Fibroblast of skin of scalp (primary cell): ENCODE results near the gene CCDC57.

Experiments used
- DNase-seq: peaks from one replicate; pipeline ENCODE4 v3.0.0-alpha.2; 2013

Gene CCDC57

GRCh38 chr17:82246365-82247181 is 33.9 kb upstream of the CCDC57 start:
- DNase-seq = peak; percentile 63

GRCh38 chr17:82246040-82246364 is 33.4 kb upstream of the CCDC57 start:
- DNase-seq = no peak

DNA sequence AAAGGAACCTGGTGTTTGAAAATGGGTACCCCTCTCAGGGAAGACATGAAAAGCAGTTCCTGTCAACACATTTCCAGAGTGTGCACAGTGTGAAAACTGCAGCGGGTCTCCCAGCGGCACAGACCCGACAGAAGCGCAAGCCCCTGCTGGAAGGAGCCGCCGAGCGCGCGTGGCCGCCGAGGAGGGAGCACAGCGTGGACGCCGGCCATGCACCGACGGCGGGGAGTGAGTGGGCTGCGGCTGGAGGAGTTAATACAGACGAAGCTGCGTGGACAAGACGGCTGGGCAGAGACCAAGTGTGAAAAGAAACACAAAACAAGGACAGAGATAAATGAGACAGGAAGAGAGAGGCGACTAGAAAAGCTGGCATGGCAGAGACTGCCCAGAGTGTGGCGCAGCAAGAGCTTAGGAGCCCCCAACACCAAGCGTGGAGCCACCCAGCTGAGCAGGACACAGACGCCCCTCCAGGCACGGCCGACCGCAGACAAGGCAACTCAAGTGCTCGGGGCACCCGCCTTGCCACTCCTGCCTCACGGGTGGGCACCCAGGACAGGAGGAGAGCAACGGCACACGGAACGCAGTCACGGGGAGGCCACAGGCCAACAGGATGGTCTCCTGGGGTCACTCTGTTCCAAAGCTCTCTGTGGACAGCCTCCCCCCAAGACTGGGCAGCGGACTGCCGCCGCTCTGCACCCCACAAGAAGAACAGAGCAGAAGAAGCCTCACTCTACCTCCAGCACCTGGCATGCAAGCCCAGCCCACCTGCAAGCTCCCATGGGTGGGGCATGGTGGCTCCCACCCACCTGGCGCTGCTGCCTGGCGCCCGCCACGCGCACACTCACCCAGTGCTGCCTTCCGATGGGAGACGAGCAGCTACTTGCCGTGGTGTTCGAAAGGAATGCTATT is 32.7 kb upstream of the CCDC57 start:
- peak; percentile 16 for DNase-seq

DNA sequence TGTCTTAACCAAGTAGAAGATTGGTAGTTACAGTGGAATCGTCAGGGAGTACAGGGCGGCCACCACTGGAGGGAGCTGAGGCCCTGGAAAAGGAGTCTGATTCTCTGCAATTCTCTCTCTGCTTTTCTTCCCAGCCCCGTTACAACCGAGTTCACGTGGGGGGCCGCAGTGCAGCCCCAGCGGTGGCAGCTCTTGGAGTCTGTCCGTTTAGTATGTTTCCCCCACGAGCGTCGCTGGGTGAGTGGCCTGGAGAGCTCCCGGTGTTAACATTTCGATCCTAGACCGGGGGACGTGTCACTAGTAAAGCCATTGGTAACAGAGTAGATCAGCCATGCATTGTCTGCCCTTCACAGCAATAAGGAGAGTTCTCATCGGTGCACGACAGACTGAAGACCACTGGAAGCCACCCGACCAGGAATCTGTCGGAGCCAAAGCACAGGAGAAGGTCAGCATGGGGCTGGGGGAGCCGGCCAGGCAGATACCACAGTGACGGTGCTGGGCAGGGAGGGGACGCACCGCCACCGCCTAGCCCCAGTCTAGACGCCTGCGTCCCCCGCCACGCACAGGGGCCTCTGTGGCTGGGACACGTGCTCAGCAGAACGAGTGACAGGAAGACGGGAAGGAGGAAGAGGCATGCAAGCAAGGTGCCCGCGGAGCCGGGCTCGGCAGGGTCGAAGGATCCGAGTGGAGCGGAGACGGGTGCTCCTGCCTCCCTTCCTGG is 31.9 kb upstream of the CCDC57 start:
- DNase-seq = peak; percentile 48

DNA sequence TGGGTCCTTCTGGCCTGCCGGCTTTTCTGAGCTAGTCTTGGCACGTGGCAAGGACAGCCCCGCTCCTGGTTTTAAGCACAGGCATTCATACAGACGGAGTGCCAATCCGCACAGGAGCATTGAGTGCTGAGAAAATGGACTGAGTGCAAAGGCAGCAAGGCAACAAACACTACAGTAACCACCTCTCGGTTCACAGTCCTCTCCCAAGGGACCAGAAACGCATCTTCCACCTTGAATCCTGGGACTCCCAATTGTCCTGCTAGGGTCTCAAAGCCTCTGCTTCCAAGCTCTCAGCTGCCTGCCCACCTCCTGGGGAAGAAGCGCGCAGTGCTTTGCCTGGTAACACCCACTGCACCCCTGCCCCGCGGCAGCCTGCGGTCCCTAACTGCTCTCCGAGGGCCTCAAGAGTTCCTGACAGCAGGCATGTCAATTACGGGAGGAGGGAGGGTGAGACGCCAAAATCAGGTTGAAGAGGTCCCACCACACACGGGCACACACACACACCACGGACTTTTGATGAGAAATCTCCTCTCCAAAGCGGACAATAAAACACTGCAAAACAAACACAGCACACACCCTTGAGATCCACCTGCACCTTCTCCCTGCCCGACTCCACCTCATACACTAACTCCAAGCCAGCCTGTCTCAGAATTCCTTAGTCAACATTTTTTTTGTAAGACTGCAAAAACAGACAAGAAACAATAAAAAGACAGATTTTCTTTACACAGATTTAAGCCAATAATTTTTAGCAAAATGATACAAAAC is 31.2 kb upstream of the CCDC57 start:
- peak; percentile 20 for DNase-seq

DNA sequence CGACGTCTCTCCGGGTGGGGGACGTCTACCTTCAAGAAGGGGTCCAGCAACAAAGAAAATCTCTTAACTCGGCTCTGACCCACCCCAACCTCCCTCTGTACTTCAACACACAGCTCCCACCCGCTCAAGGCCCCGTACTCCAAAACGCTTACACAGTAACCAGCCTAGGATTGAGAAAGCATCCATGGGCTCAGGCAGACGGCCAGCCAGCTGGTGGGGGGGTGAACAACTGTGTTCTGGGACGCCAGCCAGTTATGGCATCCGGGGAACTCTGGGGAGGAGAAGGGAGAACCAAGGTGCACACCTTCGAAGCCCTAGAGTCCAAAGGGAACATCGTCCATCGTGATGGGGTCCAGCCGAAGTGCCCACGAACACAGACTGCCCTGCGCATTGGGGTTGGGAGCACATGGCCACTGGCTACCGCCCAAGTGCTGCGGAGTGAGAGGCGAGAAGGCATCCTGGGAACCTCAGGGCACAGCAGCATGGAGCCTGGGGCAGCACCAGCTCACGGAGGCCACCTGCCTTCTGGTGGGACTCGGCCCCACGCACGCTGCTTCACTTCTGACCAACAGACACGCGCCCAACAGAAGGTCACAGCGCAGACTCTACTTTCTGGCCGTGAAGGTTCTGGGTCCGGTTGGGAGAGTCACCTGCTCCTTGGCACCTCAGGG is 30.5 kb upstream of the CCDC57 start:
- peak; percentile 83 for DNase-seq

DNA sequence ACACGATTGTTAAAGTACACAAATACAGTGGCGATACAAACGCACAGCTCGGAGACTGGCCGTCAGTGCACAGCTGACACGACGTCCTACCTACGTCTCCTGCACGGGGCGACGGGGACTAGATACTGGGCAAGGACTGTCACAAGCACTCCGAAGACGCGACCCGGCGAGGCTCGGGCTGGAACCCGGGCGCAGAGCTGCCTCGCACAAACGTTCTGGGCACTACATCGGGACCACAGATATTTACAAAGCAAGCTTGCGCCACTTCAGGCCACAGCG is 30.0 kb upstream of the CCDC57 start:
- DNase-seq = no peak

DNA sequence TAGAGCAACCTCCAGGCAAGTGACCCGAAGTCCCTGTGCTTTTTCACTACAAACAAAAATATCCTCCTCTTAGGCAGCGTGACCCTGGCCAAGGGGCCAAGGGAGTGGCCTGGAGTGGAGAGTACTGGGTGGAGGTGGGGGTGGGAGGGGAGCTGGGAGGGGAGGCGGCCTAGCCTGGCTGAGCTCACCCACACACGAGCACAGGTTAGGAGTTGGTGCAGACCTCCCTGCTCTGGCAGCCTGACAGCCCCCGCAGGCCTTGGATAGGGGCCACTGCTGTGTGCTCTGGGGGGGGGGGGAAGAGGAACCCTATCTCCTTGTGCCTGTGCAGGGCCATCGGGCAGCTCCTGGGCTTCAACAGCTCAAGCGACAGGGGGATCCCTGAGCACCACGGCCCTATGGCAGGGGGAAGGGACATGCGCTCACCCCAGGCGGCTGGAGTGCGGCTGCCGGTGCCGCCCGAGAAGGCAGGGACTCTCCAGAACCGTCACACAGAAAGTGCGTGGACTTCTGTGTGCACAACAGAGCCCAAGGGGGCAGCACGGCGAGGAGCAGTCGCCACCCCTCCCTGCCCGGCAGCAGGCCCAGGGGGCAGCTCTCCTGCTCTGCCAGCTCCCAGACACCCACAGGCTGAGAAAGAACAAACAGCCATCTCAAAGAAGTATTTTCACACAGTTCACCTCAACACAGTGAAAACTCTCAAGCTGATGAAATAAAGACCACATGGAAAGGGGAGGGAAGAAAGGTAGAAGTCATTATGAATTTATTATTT is 29.5 kb upstream of the CCDC57 start:
- DNase-seq = peak; percentile 45

GRCh38 chr17:82241183-82241925 is 28.7 kb upstream of the CCDC57 start:
- DNase-seq = peak; percentile 72

DNA sequence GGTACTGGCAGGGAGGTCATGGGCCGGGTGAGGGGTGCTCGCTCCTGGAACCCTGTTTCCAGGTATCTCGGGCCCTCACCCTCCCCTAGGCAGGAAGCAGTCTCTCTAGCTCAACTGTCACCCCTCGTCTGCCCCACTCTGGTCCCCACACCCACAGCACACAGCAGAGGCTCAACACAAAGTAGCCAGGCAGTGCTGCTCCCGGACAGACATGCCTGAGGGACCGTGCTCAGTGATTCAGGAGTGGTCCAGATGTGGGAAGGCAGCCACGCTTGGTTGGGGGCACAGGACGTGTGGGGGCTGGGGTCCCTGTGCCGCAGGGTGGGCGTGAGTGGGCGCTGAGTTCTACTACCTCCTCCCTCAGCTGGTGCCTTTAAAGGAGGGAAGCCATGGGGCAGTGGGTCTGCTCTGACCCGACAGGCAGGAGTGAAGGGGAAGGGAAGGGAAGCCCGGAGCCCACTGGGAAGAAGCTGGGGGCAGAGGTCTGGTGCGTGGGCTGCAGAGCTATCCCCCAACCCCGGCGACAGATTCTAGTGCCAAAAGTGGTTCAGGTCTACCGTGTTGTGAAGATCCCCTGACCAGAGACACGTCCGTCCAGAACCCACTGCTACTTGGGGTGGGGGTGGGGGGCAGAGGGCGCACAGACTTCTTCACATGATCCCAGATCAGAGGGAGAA is 28.0 kb upstream of the CCDC57 start:
- peak; percentile 12 for DNase-seq

DNA sequence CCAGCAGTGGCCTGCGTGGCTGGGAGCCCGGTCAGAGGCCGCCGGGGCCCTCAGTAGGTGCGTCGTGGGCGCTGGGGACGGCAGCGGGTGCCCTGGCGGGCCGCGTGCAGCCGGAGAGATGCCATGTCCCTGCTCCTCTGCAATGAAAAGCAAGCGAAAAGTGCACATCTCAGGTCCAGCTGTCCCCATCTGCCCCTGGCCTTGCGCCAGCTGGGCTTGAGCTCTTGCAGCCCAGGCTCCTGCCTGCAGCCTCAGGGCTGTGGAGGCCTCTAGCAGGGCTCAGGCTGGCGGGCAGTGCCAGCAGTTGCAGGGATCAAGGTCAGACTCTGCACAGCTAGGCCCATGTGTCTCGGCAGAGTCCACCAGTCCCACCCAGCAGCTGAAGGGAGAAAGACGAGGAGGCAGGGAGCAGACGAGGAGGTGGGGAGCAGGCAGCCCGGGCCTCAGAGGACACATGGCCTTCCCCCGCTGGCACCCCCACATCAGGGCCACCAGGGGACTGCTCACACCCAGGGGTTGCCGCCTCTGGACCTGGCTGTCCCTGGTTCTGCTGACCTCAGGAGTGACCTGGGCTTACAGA is 27.4 kb upstream of the CCDC57 start:
- peak; percentile 6 for DNase-seq

DNA sequence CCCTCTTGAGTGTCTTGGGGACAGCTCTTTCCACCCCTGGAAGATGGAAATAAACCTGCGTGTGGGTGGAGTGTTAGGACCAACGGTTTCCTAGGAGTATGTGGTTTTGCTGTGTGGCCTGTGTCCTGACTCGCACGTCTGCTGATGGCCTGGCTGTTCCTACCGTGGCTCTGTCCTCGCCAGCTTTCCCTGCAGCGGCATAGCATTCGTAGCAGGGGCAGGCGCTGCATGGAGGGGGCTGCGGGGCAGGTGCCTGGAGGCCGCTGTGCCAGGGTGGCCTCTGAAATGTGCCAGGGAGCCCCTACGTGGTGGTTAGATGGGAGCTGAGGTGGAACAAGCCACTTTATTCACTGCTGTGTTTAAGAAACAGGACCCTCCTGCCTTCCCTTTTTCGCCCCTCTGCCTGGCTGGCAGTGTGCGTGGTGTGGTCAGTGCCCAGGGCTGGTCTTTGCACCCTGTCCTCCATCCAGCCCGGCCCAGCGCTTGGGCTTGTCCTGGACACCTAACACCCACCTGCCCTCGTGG is 26.8 kb upstream of the CCDC57 start:
- DNase-seq = no peak

DNA sequence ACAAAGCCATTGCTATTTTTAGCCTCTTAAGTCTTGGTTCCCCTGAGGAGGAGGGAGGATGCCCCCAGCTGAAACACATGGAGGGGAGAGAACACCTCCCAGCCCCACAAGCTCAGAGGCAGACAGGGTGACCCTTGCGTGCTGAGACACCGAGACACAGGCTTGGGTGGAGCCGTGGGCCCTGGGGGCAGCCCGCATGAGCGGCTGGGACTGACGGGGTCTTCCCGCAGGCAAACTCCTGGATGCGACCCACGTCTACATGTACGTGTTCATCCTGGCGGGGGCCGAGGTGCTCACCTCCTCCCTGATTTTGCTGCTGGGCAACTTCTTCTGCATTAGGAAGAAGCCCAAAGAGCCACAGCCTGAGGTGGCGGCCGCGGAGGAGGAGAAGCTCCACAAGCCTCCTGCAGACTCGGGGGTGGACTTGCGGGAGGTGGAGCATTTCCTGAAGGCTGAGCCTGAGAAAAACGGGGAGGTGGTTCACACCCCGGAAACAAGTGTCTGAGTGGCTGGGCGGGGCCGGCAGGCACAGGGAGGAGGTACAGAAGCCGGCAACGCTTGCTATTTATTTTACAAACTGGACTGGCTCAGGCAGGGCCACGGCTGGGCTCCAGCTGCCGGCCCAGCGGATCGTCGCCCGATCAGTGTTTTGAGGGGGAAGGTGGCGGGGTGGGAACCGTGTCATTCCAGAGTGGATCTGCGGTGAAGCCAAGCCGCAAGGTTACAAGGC is 26.0 kb upstream of the CCDC57 start:
- DNase-seq = peak; percentile 85

DNA sequence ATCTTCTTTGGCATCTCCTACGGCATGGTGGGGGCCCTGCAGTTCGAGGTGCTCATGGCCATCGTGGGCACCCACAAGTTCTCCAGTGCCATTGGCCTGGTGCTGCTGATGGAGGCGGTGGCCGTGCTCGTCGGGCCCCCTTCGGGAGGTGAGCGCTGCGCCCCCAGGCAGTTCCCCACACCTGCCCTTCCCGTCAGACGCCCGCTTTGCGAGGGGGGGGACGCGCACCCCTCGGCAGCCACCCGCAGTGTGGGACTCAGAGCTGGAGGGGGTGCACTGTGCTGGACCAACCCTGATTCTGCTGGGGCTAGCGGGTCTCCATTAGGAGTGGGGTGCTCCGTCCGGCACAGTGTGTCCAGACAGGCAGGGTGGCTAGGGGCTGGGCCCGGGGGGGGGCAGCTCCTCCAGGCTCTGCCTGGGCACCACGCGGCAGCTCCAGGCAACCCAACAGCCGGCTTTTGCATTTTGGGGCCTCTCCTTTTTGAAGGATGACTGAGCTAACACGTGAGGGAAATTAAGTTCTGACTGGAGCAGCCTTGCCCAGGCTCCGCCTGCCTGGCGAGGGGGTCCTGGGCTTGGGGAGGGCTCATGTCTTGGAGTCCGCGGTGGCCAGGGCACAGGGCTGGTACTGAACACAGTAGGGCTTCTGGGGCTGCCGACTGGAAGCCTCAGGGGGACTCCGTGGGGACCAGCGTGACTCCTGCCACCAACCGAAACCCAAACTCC is 25.3 kb upstream of the CCDC57 start:
- DNase-seq = no peak

DNA sequence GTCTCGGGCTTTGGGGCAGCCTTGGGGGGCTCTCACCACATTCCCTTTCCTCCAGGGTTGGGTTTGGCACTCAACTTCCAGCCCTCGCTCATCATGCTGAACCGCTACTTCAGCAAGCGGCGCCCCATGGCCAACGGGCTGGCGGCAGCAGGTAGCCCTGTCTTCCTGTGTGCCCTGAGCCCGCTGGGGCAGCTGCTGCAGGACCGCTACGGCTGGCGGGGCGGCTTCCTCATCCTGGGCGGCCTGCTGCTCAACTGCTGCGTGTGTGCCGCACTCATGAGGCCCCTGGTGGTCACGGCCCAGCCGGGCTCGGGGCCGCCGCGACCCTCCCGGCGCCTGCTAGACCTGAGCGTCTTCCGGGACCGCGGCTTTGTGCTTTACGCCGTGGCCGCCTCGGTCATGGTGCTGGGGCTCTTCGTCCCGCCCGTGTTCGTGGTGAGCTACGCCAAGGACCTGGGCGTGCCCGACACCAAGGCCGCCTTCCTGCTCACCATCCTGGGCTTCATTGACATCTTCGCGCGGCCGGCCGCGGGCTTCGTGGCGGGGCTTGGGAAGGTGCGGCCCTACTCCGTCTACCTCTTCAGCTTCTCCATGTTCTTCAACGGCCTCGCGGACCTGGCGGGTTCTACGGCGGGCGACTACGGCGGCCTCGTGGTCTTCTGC is 24.6 kb upstream of the CCDC57 start:
- no peak for DNase-seq

DNA sequence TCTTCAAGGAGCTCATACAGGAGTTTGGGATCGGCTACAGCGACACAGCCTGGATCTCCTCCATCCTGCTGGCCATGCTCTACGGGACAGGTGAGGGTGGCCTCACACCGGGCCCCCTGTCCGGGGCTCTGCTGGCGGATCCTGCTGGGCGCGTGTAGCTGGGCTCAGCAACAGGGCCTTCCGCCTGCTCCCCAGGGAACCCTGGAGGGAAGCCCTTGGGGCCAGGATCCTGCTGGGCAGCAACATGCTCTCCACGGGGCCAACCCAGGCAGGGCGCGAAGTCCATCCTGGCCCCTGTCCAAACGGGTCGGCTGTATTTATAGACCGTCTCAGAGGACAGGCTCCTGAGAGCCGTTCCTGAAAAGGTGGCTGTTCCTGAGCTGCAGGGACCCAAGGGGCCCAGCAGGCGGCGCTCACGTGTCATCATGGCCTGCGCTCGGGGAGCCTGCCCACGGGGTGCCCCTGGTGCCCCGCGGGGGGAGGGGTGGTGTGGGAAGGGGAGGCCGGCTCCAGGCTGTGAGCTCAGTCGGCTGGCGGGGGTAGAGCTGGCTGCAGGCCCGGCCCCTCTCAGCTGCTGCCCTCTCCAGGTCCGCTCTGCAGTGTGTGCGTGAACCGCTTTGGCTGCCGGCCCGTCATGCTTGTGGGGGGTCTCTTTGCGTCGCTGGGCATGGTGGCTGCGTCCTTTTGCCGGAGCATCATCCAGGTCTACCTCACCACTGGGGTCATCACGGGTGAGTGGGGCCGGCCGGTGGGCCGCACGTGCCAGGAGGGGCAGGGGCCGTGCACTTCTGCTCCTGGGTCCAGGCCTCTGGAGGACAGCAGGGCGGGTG is 23.7 kb upstream of the CCDC57 start:
- peak; percentile 61 for DNase-seq
